GM19240 (cell line): Measurements from ENCODE around the gene CATSPERB.
"Not testable (repeated sequence)": the region's sequence is repeated elsewhere in the genome, so short reads cannot be mapped to it uniquely, and the experiment has no call there.

Experiments used
- DNase-seq: peaks from one replicate; pipeline ENCODE4 v3.0.0; 2011; ENCODE audit warnings: low spot score; ENCODE audit not compliant: insufficient read length

The CATSPERB gene

GRCh38 chr14:91737619-91738018 lies 5.7 kb upstream of the CATSPERB start:
- DNase-seq: no peak

- no peak for DNase-seq
Measured at GRCh38 chr14:91732859-91733477, 1.1 kb upstream of the CATSPERB start.

- no peak for DNase-seq
Measured at GRCh38 chr14:91732439-91732838, 553 bp upstream of the CATSPERB start.

GRCh38 chr14:91731018-91731417 lies 868 bp downstream of the CATSPERB start:
- DNase-seq: no peak

GRCh38 chr14:91729756-91730155 lies 2.1 kb downstream of the CATSPERB start:
- no peak for DNase-seq

GRCh38 chr14:91728616-91729183 lies 3.2 kb downstream of the CATSPERB start:
- DNase-seq: no peak

- DNase-seq: no peak
Measured at GRCh38 chr14:91727121-91727520, 4.8 kb downstream of the CATSPERB start.

GRCh38 chr14:91723501-91723900 lies 8.4 kb downstream of the CATSPERB start:
- no peak for DNase-seq

GRCh38 chr14:91722386-91722785 lies 9.5 kb downstream of the CATSPERB start:
- DNase-seq: no peak

- DNase-seq: no peak
Measured at GRCh38 chr14:91719839-91720238, 12.0 kb downstream of the CATSPERB start.

- DNase-seq: no peak
Measured at GRCh38 chr14:91716999-91717398, 14.9 kb downstream of the CATSPERB start.

- no peak for DNase-seq
Measured at GRCh38 chr14:91714805-91715204, 17.1 kb downstream of the CATSPERB start.

- no peak for DNase-seq
Measured at GRCh38 chr14:91708795-91709194, 23.1 kb downstream of the CATSPERB start.

- DNase-seq: no peak
Measured at GRCh38 chr14:91706996-91707395, 24.9 kb downstream of the CATSPERB start.

GRCh38 chr14:91694643-91695042 lies 37.2 kb downstream of the CATSPERB start:
- DNase-seq: no peak

- no peak for DNase-seq
Measured at GRCh38 chr14:91693346-91693745, 38.5 kb downstream of the CATSPERB start.

- DNase-seq: no peak
Measured at GRCh38 chr14:91692075-91692474, 39.8 kb downstream of the CATSPERB start.

- no peak for DNase-seq
Measured at GRCh38 chr14:91689608-91690007, 42.3 kb downstream of the CATSPERB start.

- not testable (repeated sequence) for DNase-seq
Measured at GRCh38 chr14:91687436-91687835, 44.5 kb downstream of the CATSPERB start.

- DNase-seq: no peak
Measured at GRCh38 chr14:91685600-91685999, 46.3 kb downstream of the CATSPERB start.

GRCh38 chr14:91681893-91682563 lies 49.9 kb downstream of the CATSPERB start:
- no peak for DNase-seq

- no peak for DNase-seq
Measured at GRCh38 chr14:91681118-91681517, 50.8 kb downstream of the CATSPERB start.

GRCh38 chr14:91679273-91679672 lies 52.6 kb downstream of the CATSPERB start:
- no peak for DNase-seq
